HUES6 (cell line): Measurements from ENCODE around the gene CCDC197.

ENCODE experiments used
- H3K27ac ChIP-seq: 2 replicates; pipeline ENCODE4 v1.7.0; 2013; ENCODE audit warnings: low read depth, mild to moderate bottlenecking, low read length, inconsistent platforms
- H3K27me3 ChIP-seq: 2 replicates; pipeline ENCODE4 v1.6.1; 2013; ENCODE audit warnings: low read length; ENCODE audit not compliant: control insufficient read depth, insufficient read depth
- H3K36me3 ChIP-seq: 2 replicates; pipeline ENCODE4 v1.6.1; 2013; ENCODE audit warnings: low read length; ENCODE audit not compliant: control insufficient read depth, insufficient read depth
- H3K4me1 ChIP-seq: 2 replicates; pipeline ENCODE4 v1.6.1; 2013; ENCODE audit warnings: low read length; ENCODE audit not compliant: control insufficient read depth, insufficient read depth
- H3K4me3 ChIP-seq: 2 replicates; pipeline ENCODE4 v1.5.1; 2013; ENCODE audit warnings: low read depth, low read length
- H3K9ac ChIP-seq: one replicate; pipeline ENCODE4 v1.6.1; 2013; ENCODE audit warnings: mild to moderate bottlenecking, low read length
- H3K9me3 ChIP-seq: 2 replicates; pipeline ENCODE4 v1.6.1; 2013; ENCODE audit warnings: low read depth, low read length; ENCODE audit not compliant: control insufficient read depth, insufficient read depth

Gene CCDC197

GRCh38 chr14:93962701-93963601 lies 34.1 kb upstream of the CCDC197 start:
- peaks cover 24% of the 10 kb centered on the region for H3K4me1 ChIP-seq

GRCh38 chr14:93963692-93964091 lies 33.4 kb upstream of the CCDC197 start:
- Histone ChIP-seq H3K4me1 (peaks cover 20% of the 10 kb centered on the region), H3K4me3 (no peak overlapping the region), H3K9ac (no peak overlapping the region), H3K9me3 (no peaks in the 10 kb centered on the region), H3K27me3 (0 out of 2 replicates have a peak, but pooled peaks cover 3% of the 10 kb centered on the region), H3K27ac (no peak overlapping the region), H3K36me3 (no peaks in the 10 kb centered on the region)

More at GRCh38 chr14:93962701-93963601, 34.1 kb upstream of the CCDC197 start:
- no peaks in the 10 kb centered on the region for H3K27me3 ChIP-seq
- H3K9me3 ChIP-seq, result no peaks in the 10 kb centered on the region
- no peaks in the 10 kb centered on the region for H3K36me3 ChIP-seq
- H3K4me3 ChIP-seq, result no peak overlapping the region
- H3K9ac ChIP-seq, result no peak overlapping the region
- no peak overlapping the region for H3K27ac ChIP-seq

GRCh38 chr14:93964281-93964680 lies 32.8 kb upstream of the CCDC197 start:
- no peak overlapping the region for H3K9ac ChIP-seq
- H3K4me1 ChIP-seq, result peaks cover 14% of the 10 kb centered on the region
- H3K4me3 ChIP-seq, result no peak overlapping the region
- 0 out of 2 replicates have a peak, but pooled peaks cover 3% of the 10 kb centered on the region for H3K27me3 ChIP-seq
- H3K36me3 ChIP-seq, result no peaks in the 10 kb centered on the region
- no peak overlapping the region for H3K27ac ChIP-seq
- H3K9me3 ChIP-seq, result no peaks in the 10 kb centered on the region

- H3K4me3 ChIP-seq, result no peak overlapping the region
- H3K9ac ChIP-seq, result no peak overlapping the region
- H3K27ac ChIP-seq, result no peak overlapping the region
- no peaks in the 10 kb centered on the region for H3K9me3 ChIP-seq
- 0 out of 2 replicates have a peak, but pooled peaks cover 3% of the 10 kb centered on the region for H3K27me3 ChIP-seq
- no peaks in the 10 kb centered on the region for H3K36me3 ChIP-seq
- peaks cover 9% of the 10 kb centered on the region; the same call in 1 of the 2 replicates for H3K4me1 ChIP-seq
Measured at GRCh38 chr14:93964820-93965286, 32.2 kb upstream of the CCDC197 start.

GRCh38 chr14:93965287-93965821 lies 31.7 kb upstream of the CCDC197 start:
- no peaks in the 10 kb centered on the region for H3K36me3 ChIP-seq
- H3K9ac ChIP-seq, result no peak overlapping the region
- H3K27me3 ChIP-seq, result 0 out of 2 replicates have a peak, but pooled peaks cover 3% of the 10 kb centered on the region
- H3K4me1 ChIP-seq, result peaks cover 4% of the 10 kb centered on the region; the same call in 1 of the 2 replicates
- no peak overlapping the region for H3K4me3 ChIP-seq
- H3K27ac ChIP-seq, result no peak overlapping the region
- no peaks in the 10 kb centered on the region for H3K9me3 ChIP-seq

GRCh38 chr14:93965946-93966474 lies 31.1 kb upstream of the CCDC197 start:
- Histone ChIP-seq H3K4me3 (no peak overlapping the region), H3K9me3 (no peaks in the 10 kb centered on the region), H3K36me3 (no peaks in the 10 kb centered on the region), H3K4me1 (peaks cover 4% of the 10 kb centered on the region; the same call in 1 of the 2 replicates), H3K9ac (no peak overlapping the region), H3K27me3 (0 out of 2 replicates have a peak, but pooled peaks cover 3% of the 10 kb centered on the region), H3K27ac (no peak overlapping the region)

- Histone ChIP-seq H3K27ac (no peak overlapping the region), H3K4me1 (peaks cover 3% of the 10 kb centered on the region; the same call in 1 of the 2 replicates), H3K9me3 (no peaks in the 10 kb centered on the region), H3K4me3 (no peak overlapping the region), H3K36me3 (no peaks in the 10 kb centered on the region), H3K27me3 (0 out of 2 replicates have a peak, but pooled peaks cover 3% of the 10 kb centered on the region), H3K9ac (no peak overlapping the region)
Measured at GRCh38 chr14:93967637-93968250, 29.4 kb upstream of the CCDC197 start.

- Histone ChIP-seq H3K9me3 (no peaks in the 10 kb centered on the region), H3K4me3 (no peak overlapping the region), H3K36me3 (no peaks in the 10 kb centered on the region), H3K27ac (no peak overlapping the region), H3K9ac (no peak overlapping the region), H3K4me1 (no peaks in the 10 kb centered on the region), H3K27me3 (0 out of 2 replicates have a peak, but pooled peaks cover 3% of the 10 kb centered on the region)
Measured at GRCh38 chr14:93969082-93969828, 27.8 kb upstream of the CCDC197 start.

- Histone ChIP-seq H3K9ac (no peak overlapping the region), H3K27me3 (0 out of 2 replicates have a peak, but pooled peaks cover 3% of the 10 kb centered on the region), H3K4me1 (no peaks in the 10 kb centered on the region), H3K4me3 (no peak overlapping the region), H3K36me3 (no peaks in the 10 kb centered on the region), H3K9me3 (no peaks in the 10 kb centered on the region), H3K27ac (no peak overlapping the region)
Measured at GRCh38 chr14:93970585-93970964, 26.5 kb upstream of the CCDC197 start.

GRCh38 chr14:93970965-93971634 lies 26.0 kb upstream of the CCDC197 start:
- no peak overlapping the region for H3K27ac ChIP-seq
- no peaks in the 10 kb centered on the region for H3K9me3 ChIP-seq
- H3K9ac ChIP-seq, result no peak overlapping the region
- H3K27me3 ChIP-seq, result peaks cover 3% of the 10 kb centered on the region; the same call in 1 of the 2 replicates
- H3K4me3 ChIP-seq, result no peak overlapping the region
- no peaks in the 10 kb centered on the region for H3K36me3 ChIP-seq
- H3K4me1 ChIP-seq, result no peaks in the 10 kb centered on the region
